Activated T-cell treated with anti-CD3 and anti-CD28 coated beads, Interleukin-2, amount 50 U/mL, for 72 hours (primary cell): ENCODE data around the gene EIF3A. TPM values are rescaled to one million over a fixed set of nuclear protein-coding genes. Genes with fewer than 3 reads are reported as not detected.

ENCODE experiments used
- ATAC-seq, 2 donors: fragments of 150-1000 bp; cut with Tn5 transposase; replicated peaks in 1 of 2; 2 replicates each; pipeline ENCODE4 v1.10.0; 2021; ENCODE audit warnings: moderate library complexity in 2 of 2, mild to moderate bottlenecking in 1 of 2
- DNase-seq, 2 donors: peaks; one replicate each; pipeline ENCODE4 v3.0.0; 2021 to 2022; ENCODE audit warnings: mixed read lengths in 1 of 2
- H3K27ac Mint-ChIP-seq: one replicate; pipeline ENCODE4 v1.8.0; 2022; ENCODE audit warnings: mild to moderate bottlenecking, moderate library complexity, mixed read lengths
- H3K27me3 Mint-ChIP-seq: one replicate; pipeline ENCODE4 v1.8.0; 2022; ENCODE audit warnings: low read depth, mixed read lengths
- H3K36me3 Mint-ChIP-seq, 2 donors: one replicate each; pipeline ENCODE4 v1.8.0; 2022; ENCODE audit warnings: mixed read lengths in 2 of 2, mild to moderate bottlenecking in 1 of 2; ENCODE audit not compliant: insufficient read depth in 2 of 2
- H3K4me1 Mint-ChIP-seq: one replicate; pipeline ENCODE4 v1.8.0; 2022; ENCODE audit warnings: low read depth, mixed read lengths
- H3K4me3 Mint-ChIP-seq, 2 donors: one replicate each; pipeline ENCODE4 v1.8.0; 2022; ENCODE audit warnings: mild to moderate bottlenecking in 2 of 2, mixed read lengths in 2 of 2, moderate library complexity in 2 of 2
- H3K9me3 Mint-ChIP-seq, 2 donors: one replicate each; pipeline ENCODE4 v1.8.0; 2022; ENCODE audit warnings: mixed read lengths in 2 of 2
- total RNA-seq, 2 donors: library from RNA; stranded (reverse); gene quantifications; one replicate each; pipeline ENCODE4 v1.2.3, GENCODE V29; 2022

The EIF3A gene
- total RNA-seq, 2 donors from 2014 or later, result 160 to 164 TPM

DNA sequence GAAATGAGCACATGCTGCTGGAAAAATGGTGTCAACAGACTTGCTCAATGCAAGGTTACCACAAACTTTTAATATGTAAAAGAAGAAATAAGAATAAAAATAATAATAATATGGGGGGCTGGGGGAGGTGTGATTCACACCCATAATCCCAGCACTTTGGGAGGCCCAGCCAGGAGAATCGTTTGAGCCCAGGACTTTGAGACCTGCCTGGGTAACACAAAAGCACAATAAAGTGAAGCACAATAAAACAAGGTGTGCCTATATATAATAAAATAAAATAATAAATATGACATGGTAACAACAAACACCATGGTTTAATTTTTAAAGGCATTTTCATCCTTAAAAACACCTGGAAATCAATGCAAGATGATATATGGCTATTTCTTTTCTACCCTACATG lies 25.1 kb downstream of the EIF3A start:
- Mint-ChIP-seq H3K4me3 (no peak overlapping the region), H3K4me1 (peaks cover 4% of the 10 kb centered on the region), H3K9me3 (no peaks in the 10 kb centered on the region), H3K36me3 (peaks cover 22 to 57% of the 10 kb centered on the region in 2 donors), H3K27ac (no peak overlapping the region), H3K27me3 (no peaks in the 10 kb centered on the region)
- DNase-seq, result no peak
- ATAC-seq, result no peak

DNA sequence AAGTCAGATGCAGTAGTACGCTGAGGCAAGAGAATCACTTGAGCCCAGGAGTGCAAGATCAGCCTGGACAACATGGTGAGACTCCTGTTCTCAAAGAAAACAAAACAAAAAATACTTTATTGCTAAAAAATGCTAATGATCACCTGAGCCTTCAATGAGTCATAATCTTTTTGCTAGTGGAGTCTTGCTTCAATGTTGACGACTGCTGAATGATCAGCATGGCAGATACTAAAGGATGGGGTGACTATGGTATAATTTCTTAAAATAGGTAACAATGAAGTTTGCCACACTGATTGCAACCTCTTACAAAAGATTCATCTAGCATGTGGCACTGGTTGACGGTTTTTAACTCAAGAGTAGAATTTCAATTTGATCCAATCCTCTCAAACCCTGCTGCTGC lies 28.8 kb downstream of the EIF3A start:
- Mint-ChIP-seq H3K4me1 (no peaks in the 10 kb centered on the region), H3K9me3 (no peaks in the 10 kb centered on the region), H3K36me3 (peaks cover 19 to 58% of the 10 kb centered on the region in 2 donors), H3K4me3 (no peak overlapping the region), H3K27ac (no peak overlapping the region), H3K27me3 (no peaks in the 10 kb centered on the region)
- DNase-seq (no peak), ATAC-seq (no peak)

DNA sequence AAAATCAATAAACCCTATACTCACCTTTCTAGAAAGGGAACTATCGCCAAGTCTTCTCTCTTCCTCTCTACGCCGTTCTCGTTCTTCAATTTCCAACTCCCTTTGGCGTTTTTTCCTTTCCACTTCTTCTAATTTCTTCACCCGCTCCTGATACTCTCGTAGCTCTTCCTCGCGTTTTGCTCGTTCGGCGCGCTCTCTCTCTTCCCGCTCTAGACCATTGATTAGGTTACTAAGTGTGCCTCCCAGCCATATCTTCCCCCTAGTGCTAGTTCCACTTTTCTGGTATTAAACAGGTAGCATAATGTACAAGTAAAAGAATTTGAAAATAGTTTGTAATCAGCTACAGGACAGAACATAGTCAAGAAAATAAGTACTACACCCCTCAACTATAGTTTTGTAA lies 30.8 kb downstream of the EIF3A start:
- Mint-ChIP-seq H3K4me1 (no peaks in the 10 kb centered on the region), H3K36me3 (peaks cover 23 to 63% of the 10 kb centered on the region in 2 donors), H3K27me3 (no peaks in the 10 kb centered on the region), H3K4me3 (no peak overlapping the region), H3K9me3 (no peaks in the 10 kb centered on the region), H3K27ac (peak overlapping the region; percentile 52)
- ATAC-seq (no peak), DNase-seq (no peak)

DNA sequence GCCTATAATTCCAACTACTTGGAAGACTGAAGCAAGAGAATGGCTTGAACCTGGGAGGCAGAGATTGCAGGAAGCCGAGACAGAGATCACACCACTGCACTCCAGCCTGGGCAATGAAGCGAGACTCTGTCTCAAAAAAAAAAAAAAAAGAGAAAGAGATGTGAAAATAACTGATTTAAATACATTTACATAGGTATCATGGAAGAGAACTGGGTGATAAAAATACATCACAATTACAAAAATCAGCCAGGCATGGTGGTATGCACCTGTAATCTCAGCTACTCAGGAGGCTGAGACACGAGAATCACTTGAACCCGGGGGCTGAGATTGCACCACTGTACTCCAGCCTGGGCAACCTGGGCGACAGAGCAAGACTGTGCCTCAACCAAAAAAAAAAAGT lies 31.3 kb downstream of the EIF3A start:
- Mint-ChIP-seq H3K27me3 (no peaks in the 10 kb centered on the region), H3K4me1 (no peaks in the 10 kb centered on the region), H3K27ac (no peak overlapping the region), H3K36me3 (peaks cover 23 to 64% of the 10 kb centered on the region in 2 donors), H3K4me3 (no peak overlapping the region), H3K9me3 (no peaks in the 10 kb centered on the region)
- ATAC-seq (no peak), DNase-seq (no peak)

DNA sequence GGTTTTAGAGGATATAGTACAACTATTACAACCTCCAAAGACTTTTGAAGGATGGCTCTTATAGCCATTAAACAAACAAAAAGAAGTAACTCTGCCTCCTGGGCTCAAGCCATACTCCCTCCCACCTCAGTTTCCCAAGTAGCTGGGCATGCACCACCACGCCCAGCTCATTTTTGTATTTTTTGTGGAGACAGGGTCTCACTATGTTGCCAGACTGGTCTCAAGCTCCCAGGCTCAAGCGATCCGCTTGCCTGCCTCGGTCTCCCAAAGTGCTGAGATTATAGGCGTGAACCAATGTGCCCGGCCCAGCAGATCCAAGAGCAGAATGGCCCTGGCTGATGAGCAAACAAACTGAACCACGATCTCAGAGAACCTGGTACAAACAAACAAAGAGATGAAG lies 35.1 kb downstream of the EIF3A start:
- DNase-seq (no peak), ATAC-seq (no peak)
- Mint-ChIP-seq H3K27ac (peak overlapping the region; percentile 18), H3K36me3 (peaks cover 27 to 72% of the 10 kb centered on the region in 2 donors), H3K4me3 (no peak overlapping the region), H3K4me1 (peaks cover under 1% of the 10 kb centered on the region), H3K27me3 (no peaks in the 10 kb centered on the region), H3K9me3 (no peaks in the 10 kb centered on the region)

DNA sequence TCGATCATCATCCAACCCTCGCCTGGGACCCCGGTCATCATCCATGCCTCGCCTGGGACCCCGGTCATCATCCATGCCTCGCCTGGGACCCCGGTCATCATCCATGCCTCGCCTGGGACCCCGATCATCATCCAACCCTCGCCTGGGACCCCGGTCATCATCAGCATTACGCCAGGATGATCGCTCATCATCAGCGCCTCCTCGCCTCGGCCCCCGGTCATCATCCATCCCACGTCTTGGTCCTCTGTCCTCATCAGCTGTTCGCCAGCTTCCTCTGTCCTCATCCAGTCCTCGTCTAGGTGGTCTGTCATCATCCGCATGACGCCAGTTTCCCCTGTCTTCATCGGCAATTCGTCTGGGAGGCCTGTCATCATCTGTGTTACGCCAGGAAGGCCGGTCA lies 38.4 kb downstream of the EIF3A start:
- Mint-ChIP-seq H3K27ac (peak overlapping the region; percentile 19), H3K27me3 (no peaks in the 10 kb centered on the region), H3K4me1 (peaks cover 9% of the 10 kb centered on the region)

DNA sequence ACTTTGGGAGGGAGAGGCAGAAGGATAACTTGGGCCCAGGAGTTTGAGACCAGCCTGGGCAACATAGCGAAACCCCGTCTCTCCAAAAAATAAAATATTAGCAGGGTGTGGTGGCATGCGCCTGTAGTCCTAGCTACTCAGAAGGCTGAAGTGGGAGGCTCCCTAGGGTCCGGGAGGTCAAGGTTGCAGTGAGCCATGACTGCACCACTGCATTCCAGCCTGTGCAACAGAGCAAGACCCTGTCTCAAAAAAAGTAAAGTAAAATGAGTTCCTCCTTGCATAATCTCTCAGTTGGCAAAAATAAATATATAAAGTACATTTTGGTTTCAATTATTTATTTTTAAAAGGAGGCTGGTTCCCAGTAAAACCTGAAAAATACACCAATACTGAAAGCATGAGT lies 39.3 kb downstream of the EIF3A start:
- Mint-ChIP-seq H3K36me3 (peaks cover 25 to 70% of the 10 kb centered on the region in 2 donors), H3K4me3 (no peak overlapping the region), H3K4me1 (peaks cover 9% of the 10 kb centered on the region), H3K9me3 (no peaks in the 10 kb centered on the region), H3K27ac (no peak overlapping the region), H3K27me3 (no peaks in the 10 kb centered on the region)
- DNase-seq (no peak), ATAC-seq (no peak)

More for the DNA sequence above, 38.4 kb downstream of the EIF3A start:
- Mint-ChIP-seq H3K36me3 (peaks cover 23 to 74% of the 10 kb centered on the region in 2 donors), H3K4me3 (no peak overlapping the region), H3K9me3 (no peaks in the 10 kb centered on the region)
- ATAC-seq (no peak), DNase-seq (no peak)

DNA sequence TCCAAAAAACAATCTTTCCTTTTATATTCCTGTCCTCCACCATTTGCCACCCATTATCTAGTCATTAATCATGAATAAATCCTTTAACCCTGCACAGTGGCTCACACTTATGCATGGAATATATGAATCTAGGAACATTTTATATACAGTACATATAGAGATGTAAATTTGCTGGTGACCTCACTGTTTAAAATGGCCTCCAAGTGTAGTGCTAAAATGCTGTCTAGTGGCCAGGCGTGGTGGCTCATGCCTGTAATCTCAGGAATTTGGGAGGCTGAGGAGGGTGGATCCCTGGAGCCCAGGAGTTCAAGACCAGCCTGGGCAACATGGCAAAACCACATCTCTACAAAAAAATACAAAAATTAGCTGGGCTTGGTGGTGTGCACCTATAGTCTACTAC lies 41.5 kb downstream of the EIF3A start:
- ATAC-seq (no peak), DNase-seq (no peak)
- Mint-ChIP-seq H3K36me3 (peaks cover 25 to 67% of the 10 kb centered on the region in 2 donors), H3K4me1 (peaks cover 13% of the 10 kb centered on the region), H3K27ac (peak overlapping the region; percentile 81), H3K27me3 (no peaks in the 10 kb centered on the region), H3K9me3 (no peaks in the 10 kb centered on the region), H3K4me3 (no peak overlapping the region)

DNA sequence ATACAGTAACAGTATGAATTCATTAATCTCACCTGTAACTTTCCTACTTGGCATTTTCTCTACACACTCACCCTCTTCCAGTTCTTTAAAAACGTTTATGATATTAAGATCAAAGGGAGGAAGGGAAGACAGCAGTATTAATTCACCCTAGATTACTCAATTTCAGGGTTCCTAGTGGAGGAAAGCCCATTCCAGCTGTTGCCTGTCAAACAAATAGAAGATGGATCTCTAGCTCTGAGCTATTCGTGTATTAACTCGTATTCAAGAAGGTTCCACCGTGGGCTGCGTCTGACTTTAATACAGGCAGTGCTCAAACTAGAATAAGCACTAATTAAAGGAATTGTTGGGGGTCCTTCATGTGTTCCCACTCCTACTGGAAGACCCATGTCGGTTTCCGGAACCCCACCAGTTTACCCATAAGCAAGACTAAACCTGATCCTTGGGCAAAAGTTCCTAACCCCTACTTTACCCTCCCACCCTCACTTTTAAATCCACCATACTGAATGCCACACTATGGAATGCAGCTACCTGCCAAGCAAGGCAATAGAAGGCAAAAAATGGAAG lies 49.0 kb downstream of the EIF3A start:
- Mint-ChIP-seq H3K27ac (no peak overlapping the region), H3K4me1 (peaks cover 13% of the 10 kb centered on the region), H3K27me3 (peaks cover 10% of the 10 kb centered on the region), H3K36me3 (peaks cover 10 to 22% of the 10 kb centered on the region in 2 donors), H3K4me3 (peak overlapping the region; percentile 76 to 87), H3K9me3 (no peaks in the 10 kb centered on the region)
- DNase-seq, result no peak
- ATAC-seq, result no peak

DNA sequence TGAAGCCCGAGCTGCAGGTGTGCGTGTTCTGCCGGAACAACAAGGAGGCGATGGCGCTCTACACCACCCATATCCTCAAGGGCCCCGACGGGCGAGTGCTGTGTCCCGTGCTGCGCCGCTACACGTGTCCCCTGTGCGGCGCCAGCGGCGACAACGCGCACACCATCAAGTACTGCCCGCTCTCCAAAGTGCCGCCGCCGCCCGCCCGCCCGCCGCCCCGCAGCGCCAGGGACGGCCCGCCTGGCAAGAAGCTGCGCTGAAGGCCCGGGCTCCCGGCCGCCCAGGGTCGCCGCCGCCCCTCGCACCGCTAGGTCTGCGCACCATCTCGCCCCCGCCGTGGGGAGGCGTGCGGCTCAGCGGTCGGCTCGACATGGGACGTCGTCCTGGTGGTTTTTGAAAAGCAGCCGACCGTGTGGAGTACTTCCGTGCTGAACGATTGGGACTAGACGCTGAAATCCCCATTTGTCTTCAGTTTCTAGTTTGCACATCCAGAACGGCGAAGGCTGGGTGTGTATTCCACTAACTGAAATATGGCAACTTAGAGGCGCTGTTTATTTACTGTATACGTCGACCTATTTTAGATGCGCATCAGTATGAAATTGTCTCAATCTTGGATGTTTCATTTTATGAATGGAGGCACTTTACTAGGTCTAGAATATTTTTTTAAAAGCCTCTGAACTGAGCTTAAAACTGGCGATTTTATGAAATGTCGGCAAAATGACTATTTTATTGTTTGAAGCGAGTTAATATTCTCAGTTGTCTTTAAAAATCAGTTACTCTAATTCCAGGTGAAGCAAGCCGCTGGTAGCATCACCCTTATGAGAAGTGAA lies 50.0 kb downstream of the EIF3A start:
- Mint-ChIP-seq H3K27ac (peak overlapping the region; percentile 42), H3K27me3 (peaks cover 10% of the 10 kb centered on the region), H3K36me3 (peaks cover 7 to 14% of the 10 kb centered on the region in 2 donors), H3K4me3 (peak overlapping the region; percentile 76 to 87), H3K9me3 (no peaks in the 10 kb centered on the region), H3K4me1 (peaks cover 13% of the 10 kb centered on the region)
- ATAC-seq, result peak; percentile 61 to 65
- DNase-seq, result peak; percentile 66 to 74

DNA sequence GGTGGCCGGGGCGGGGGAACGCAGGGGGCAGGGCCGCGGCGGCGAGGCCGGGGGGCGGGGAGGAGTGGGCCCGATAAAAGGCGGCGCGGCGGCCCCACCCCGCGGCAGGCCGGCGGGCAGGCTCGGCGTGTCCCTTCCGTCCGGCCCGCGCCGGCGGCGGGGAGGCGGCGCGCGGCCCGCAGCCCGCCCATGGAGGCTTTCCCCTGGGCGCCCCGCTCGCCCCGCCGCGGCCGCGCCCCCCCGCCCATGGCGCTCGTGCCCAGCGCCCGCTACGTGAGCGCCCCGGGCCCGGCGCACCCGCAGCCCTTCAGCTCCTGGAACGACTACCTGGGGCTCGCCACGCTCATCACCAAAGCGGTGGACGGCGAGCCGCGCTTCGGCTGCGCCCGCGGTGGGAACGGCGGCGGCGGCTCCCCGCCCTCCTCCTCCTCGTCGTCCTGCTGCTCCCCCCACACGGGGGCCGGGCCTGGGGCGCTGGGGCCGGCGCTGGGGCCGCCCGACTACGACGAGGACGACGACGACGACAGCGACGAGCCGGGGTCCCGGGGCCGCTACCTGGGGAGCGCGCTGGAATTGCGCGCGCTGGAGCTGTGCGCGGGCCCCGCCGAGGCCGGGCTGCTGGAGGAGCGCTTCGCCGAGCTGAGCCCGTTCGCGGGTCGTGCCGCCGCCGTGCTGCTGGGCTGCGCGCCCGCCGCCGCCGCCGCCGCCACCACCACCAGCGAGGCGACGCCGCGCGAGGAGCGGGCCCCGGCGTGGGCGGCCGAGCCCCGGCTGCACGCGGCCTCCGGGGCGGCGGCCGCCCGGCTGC lies 50.8 kb downstream of the EIF3A start, which contains the start of gene NANOS1:
Gene NANOS1 (plus strand): TSS at position 102 of the 808 bp plus-strand sequence. CDS start 88 bp downstream, at position 190.
- DNase-seq (peak; percentile 42), ATAC-seq (peak; percentile 27 to 31)
- peaks cover 13% of the 10 kb centered on the region for H3K4me1 Mint-ChIP-seq
- H3K9me3 Mint-ChIP-seq, result no peaks in the 10 kb centered on the region
- H3K27ac Mint-ChIP-seq, result no peak within 1 kb of the TSS
- H3K36me3 Mint-ChIP-seq, result peaks cover 7 to 12% of the 10 kb centered on the region in 2 donors
- H3K4me3 Mint-ChIP-seq, result peak within 1 kb of the TSS; percentile 76 to 87
- peaks cover 10% of the 10 kb centered on the region for H3K27me3 Mint-ChIP-seq

DNA sequence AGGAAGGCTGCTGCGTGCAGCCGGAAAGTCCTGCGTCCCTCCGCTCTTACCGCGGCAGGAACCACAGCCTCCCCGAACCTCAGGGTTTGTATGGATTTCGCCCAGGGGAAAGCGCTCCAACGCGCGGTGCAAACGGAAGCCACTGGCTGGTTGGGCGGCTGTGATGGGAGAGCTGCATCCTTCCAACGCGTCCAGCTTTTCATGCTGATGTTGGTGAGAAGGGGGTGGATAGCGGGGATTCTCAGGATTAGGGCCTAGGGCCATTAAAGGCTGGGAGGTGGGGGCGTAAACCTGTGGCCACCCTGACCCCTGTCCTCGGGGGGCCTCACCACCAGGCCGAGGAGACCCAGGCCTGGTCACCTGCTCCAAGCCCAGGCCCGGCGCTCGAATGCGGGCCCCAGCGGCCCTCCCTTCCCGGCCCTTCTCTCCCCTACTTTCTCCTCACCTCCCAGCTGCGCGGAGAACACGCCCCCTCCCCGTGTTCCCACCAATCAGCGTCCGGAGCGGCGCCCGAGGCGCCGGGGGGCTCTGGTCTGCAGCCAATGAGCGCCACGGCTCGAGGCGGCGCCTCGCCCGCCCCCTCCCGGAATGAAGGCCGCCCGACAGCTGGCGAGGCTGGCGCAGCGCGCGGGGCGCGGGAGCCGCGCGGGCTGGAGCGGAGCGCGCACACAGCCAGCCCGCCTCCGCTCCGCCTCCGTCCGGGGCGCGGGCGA lies 51.6 kb downstream of the EIF3A start:
- Mint-ChIP-seq H3K4me3 (peak overlapping the region; percentile 63 to 64), H3K27me3 (peaks cover 10% of the 10 kb centered on the region), H3K4me1 (peaks cover 9% of the 10 kb centered on the region), H3K36me3 (peaks cover 4 to 5% of the 10 kb centered on the region in 2 donors), H3K9me3 (no peaks in the 10 kb centered on the region), H3K27ac (no peak overlapping the region)
- peak; percentile 82 to 84 for DNase-seq
- peak; percentile 71 to 73 for ATAC-seq
